ENCODE data around the gene AFF1. TPM values are rescaled to one million over a fixed set of nuclear protein-coding genes. Genes with fewer than 3 reads are reported as not detected.

Gene AFF1
- total and polyA plus RNA-seq, 2 of the 4 experiments (the other 2 are of a cell fraction), result 7.0 to 9.6 TPM

GRCh38 chr4:86894455-86894854, 40.4 kb upstream of the AFF1 start:
- in situ Hi-C loops (cut with MboI; ENCODE audit: low sequenced_read_pairs) (loop anchor here (10.0 kb wide), 1 partner anchor 300 kb away; the partner anchor contains the start of gene PTPN13), intact Hi-C loops (cut with micrococcal nuclease) (loop anchor here (5.0 kb wide), 1 partner anchor 62 kb away; no protein-coding TSS in a partner anchor), dilution Hi-C loops (cut with HindIII; ENCODE audit: low sequenced_read_pairs, unreplicated experiment) (no loop called here)
- Histone ChIP-seq H2BK15ac (ENCODE audit: low read depth, low read length) (peak overlapping the region; percentile 68; the same call in 1 of the 3 replicates), H3K27me3 (ENCODE audit: control insufficient read depth, insufficient read depth, low read length) (no peaks in the 10 kb centered on the region), H3K9me3 (ENCODE audit: control insufficient read depth, insufficient read depth, low read length) (no peaks in the 10 kb centered on the region; the same call in 1 of the 2 replicates), H3K36me3 (ENCODE audit: control insufficient read depth, insufficient read depth, low read length) (no peaks in the 10 kb centered on the region), H3K4ac (ENCODE audit: low read depth, low read length) (peak overlapping the region; percentile 80; the same call in 1 of the 2 replicates), H3K4me2 (ENCODE audit: low read depth, low read length) (no peak overlapping the region), H2AK9ac (replicated peaks; ENCODE audit: low read depth, low read length, poor library complexity) (peak overlapping the region; percentile 20), H3K9me1 (ENCODE audit: insufficient read depth, low read length) (peaks cover 4% of the 10 kb centered on the region; the same call in 1 of the 2 replicates), H4K5ac (ENCODE audit: low read depth, low read length) (0 out of 2 replicates have a peak overlapping the region, but pooled peaks have one; percentile 12), H2BK120ac (ENCODE audit: low read depth, low read length) (peak overlapping the region; percentile 76), H4K20me1 (ENCODE audit: insufficient read depth, low read length) (no peaks in the 10 kb centered on the region), H2BK5ac (ENCODE audit: low read depth, low read length, poor library complexity, severe bottlenecking) (peak overlapping the region; percentile 32), H3K18ac (ENCODE audit: low read depth, low read length) (no peak overlapping the region; the same call in 1 of the 2 replicates), H3K56ac (ENCODE audit: extremely low read depth, insufficient read depth, low read length) (no peak overlapping the region; the same call in 1 of the 2 replicates), H2AFZ (replicated peaks; ENCODE audit: low read length, poor library complexity) (peak overlapping the region; percentile 65), H3K9ac (ENCODE audit: low read depth, low read length) (no peak overlapping the region), H3K79me1 (ENCODE audit: low read depth in 1 of 2, low read length in 2 of 2) (no peaks in the 10 kb centered on the region), H4K8ac (ENCODE audit: low read depth in 2 of 2, low read length in 2 of 2) (peak overlapping the region in 1 of 2 experiments; percentile 74; a peak in 3 of 4 replicates), H4K91ac (ENCODE audit: insufficient read depth, low read depth, low read length) (no peak overlapping the region), H3K23ac (ENCODE audit: low read depth, low read length) (0 out of 2 replicates have a peak overlapping the region, but pooled peaks have one; percentile 5), H3K27ac (ENCODE audit: insufficient read depth, low read length) (no peak overlapping the region), H3K14ac (replicated peaks; ENCODE audit: low read depth, low read length) (peak overlapping the region; percentile 50; the same call in 1 of the 2 replicates), H3K4me3 (ENCODE audit: insufficient read depth, low read depth, low read length) (no peak overlapping the region), H2BK20ac (ENCODE audit: low read depth, low read length) (peak overlapping the region; percentile 63), H3K4me1 (ENCODE audit: control insufficient read depth, insufficient read depth, low read length) (peaks cover 5% of the 10 kb centered on the region), H2AK5ac (ENCODE audit: low read depth, low read length) (no peak overlapping the region)
- CTCF ChIA-PET, result interaction anchor here (0.6 to 1.1 kb wide), 3 partner anchors 70 to 396 kb away, joined by 3 to 5 read pairs (median 3); no protein-coding TSS in a partner anchor
- no peak for TF ChIP-seq BHLHE40 (IDR thresholded peaks at IDR 0.05; ENCODE audit: low read depth, low read length)
- TF ChIP-seq NFE2L2 (IDR thresholded peaks at IDR 0.05; ENCODE audit: low read depth, low read length), result no peak
- TF ChIP-seq SMC3 (IDR thresholded peaks at IDR 0.05; ENCODE audit: low read depth, low read length), result no peak
- TF ChIP-seq RFX5 (IDR thresholded peaks at IDR 0.05; ENCODE audit: low read depth, low read length), result no peak
- no peak for TF ChIP-seq ELK1 (IDR thresholded peaks at IDR 0.05; ENCODE audit: borderline replicate concordance, low read depth, low read length)
- TF ChIP-seq, protein P1, sequence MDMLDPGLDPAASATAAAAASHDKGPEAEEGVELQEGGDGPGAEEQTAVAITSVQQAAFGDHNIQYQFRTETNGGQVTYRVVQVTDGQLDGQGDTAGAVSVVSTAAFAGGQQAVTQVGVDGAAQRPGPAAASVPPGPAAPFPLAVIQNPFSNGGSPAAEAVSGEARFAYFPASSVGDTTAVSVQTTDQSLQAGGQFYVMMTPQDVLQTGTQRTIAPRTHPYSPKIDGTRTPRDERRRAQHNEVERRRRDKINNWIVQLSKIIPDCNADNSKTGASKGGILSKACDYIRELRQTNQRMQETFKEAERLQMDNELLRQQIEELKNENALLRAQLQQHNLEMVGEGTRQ (IDR thresholded peaks at IDR 0.05; ENCODE audit: low read depth, low read length), result no peak
- TF ChIP-seq MAZ (IDR thresholded peaks at IDR 0.05; ENCODE audit: borderline replicate concordance, low read depth, low read length), result no peak
- no peak for TF ChIP-seq FOS (IDR thresholded peaks at IDR 0.05; ENCODE audit: low read depth, low read length)
- TF ChIP-seq RCOR1 (IDR thresholded peaks at IDR 0.05; ENCODE audit: insufficient replicate concordance, low read length), result no peak
- no peak for TF ChIP-seq POLR2A (IDR thresholded peaks at IDR 0.05; ENCODE audit: low read depth, low read length)
- TF ChIP-seq RAD21 (IDR thresholded peaks at IDR 0.05; ENCODE audit: low read length), result no peak
- TF ChIP-seq CHD1 (IDR thresholded peaks at IDR 0.05; ENCODE audit: low read depth, low read length), result no peak
- TF ChIP-seq, protein P2, sequence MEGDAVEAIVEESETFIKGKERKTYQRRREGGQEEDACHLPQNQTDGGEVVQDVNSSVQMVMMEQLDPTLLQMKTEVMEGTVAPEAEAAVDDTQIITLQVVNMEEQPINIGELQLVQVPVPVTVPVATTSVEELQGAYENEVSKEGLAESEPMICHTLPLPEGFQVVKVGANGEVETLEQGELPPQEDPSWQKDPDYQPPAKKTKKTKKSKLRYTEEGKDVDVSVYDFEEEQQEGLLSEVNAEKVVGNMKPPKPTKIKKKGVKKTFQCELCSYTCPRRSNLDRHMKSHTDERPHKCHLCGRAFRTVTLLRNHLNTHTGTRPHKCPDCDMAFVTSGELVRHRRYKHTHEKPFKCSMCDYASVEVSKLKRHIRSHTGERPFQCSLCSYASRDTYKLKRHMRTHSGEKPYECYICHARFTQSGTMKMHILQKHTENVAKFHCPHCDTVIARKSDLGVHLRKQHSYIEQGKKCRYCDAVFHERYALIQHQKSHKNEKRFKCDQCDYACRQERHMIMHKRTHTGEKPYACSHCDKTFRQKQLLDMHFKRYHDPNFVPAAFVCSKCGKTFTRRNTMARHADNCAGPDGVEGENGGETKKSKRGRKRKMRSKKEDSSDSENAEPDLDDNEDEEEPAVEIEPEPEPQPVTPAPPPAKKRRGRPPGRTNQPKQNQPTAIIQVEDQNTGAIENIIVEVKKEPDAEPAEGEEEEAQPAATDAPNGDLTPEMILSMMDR (conservative IDR thresholded peaks at IDR 0.05; ENCODE audit: low read depth, low read length), result no peak
- no peak for TF ChIP-seq MXI1 (IDR thresholded peaks at IDR 0.05; ENCODE audit: borderline replicate concordance, low read depth, low read length)
- DNase-seq (peak; percentile 39), ATAC-seq (ENCODE audit: low read depth) (no peak)
- BruUV-seq (replicated peaks), result no TSS peak
- POLR2A ChIA-PET (ENCODE audit: unreplicated experiment), result no interaction called here

Measured in IMR-90 (cell line).